ENCODE results near the gene CDC26. TPM values are rescaled to one million over a fixed set of nuclear protein-coding genes. Genes with fewer than 3 reads are reported as not detected.

The CDC26 gene
- total and polyA plus RNA-seq, 10 of the 15 experiments (the other 5 are each of a cell fraction or from before 2014, with no cell fraction given), result 28.2 to 156 (median 61.5) TPM

DNA sequence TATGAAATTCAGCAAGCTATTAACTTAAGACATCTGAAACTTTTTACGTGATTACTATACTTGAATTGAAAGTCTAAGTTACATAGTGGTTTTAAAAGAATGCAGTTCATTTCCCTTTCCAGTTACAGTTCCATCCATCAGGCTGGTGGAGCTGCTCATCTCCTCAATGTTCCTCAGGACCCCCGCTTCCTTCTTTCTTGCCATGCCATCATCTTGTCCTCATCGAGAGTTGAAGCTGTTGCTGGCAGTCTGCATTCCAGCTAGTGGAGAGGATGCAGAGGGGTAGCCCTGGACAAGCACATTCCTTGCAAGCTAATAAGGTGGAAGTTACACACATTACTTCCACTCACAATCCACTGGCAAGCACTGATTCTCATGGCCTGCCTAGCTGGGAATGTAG, 36.6 kb upstream of the CDC26 start:
- POLR2A ChIA-PET, result no interaction called here
- TF ChIP-seq, protein P1, sequence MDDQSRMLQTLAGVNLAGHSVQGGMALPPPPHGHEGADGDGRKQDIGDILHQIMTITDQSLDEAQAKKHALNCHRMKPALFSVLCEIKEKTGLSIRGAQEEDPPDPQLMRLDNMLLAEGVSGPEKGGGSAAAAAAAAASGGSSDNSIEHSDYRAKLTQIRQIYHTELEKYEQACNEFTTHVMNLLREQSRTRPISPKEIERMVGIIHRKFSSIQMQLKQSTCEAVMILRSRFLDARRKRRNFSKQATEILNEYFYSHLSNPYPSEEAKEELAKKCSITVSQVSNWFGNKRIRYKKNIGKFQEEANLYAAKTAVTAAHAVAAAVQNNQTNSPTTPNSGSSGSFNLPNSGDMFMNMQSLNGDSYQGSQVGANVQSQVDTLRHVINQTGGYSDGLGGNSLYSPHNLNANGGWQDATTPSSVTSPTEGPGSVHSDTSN (IDR thresholded peaks at IDR 0.05; ENCODE audit: insufficient replicate concordance, low read depth, low read length), result no peak
- no peak for TF ChIP-seq NR2C1 (IDR thresholded peaks at IDR 0.05)
- TF ChIP-seq ZBTB40 (IDR thresholded peaks at IDR 0.05; ENCODE audit: borderline replicate concordance), result no peak
- no peak for TF ChIP-seq USF2 (IDR thresholded peaks at IDR 0.05; ENCODE audit: borderline replicate concordance, low read depth, low read length)
- TF ChIP-seq SUZ12 (IDR thresholded peaks at IDR 0.05; ENCODE audit: unreplicated experiment), result no peak
- TF ChIP-seq PKNOX1 (IDR thresholded peaks at IDR 0.05), result no peak
- no peak for TF ChIP-seq RFX5 (IDR thresholded peaks at IDR 0.05; ENCODE audit: low read depth, low read length)
- no peak for TF ChIP-seq NFYB (IDR thresholded peaks at IDR 0.05; ENCODE audit: insufficient read depth, low read depth, low read length)
- TF ChIP-seq, protein P2, sequence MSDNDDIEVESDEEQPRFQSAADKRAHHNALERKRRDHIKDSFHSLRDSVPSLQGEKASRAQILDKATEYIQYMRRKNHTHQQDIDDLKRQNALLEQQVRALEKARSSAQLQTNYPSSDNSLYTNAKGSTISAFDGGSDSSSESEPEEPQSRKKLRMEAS (IDR thresholded peaks at IDR 0.05; ENCODE audit: low read depth, low read length), result no peak
- no peak for TF ChIP-seq TCF3 (IDR thresholded peaks at IDR 0.05; ENCODE audit: borderline replicate concordance, insufficient read depth, low read depth, low read length)
- no peak for TF ChIP-seq MYC (IDR thresholded peaks at IDR 0.05; ENCODE audit: insufficient read depth, insufficient read length, insufficient replicate concordance, low read length, severe bottlenecking)
- no peak for TF ChIP-seq EED (IDR thresholded peaks at IDR 0.05; ENCODE audit: low read depth)
- TF ChIP-seq GABPA (IDR thresholded peaks at IDR 0.05; ENCODE audit: low read depth), result no peak
- no peak for TF ChIP-seq ZSCAN29 (IDR thresholded peaks at IDR 0.05)
- intact Hi-C loops (cut with micrococcal nuclease; ENCODE audit: unreplicated experiment), result no loop called here
- no peaks in the 10 kb centered on the region for H3K9me3 ChIP-seq (replicated peaks; ENCODE audit: control insufficient read depth, insufficient read depth, low read length)
- H3K36me3 ChIP-seq (ENCODE audit: control insufficient read depth in 2 of 2, insufficient read depth in 2 of 2, low read length in 1 of 2), result no peaks in the 10 kb centered on the region
- RAD21 ChIA-PET (ENCODE audit: unreplicated experiment), result interaction anchor here (0.9 to 2.6 kb wide), 3 partner anchors 90 to 346 kb away, joined by 3 to 7 read pairs (median 5); no protein-coding TSS in a partner anchor
- ATAC-seq (no peak), FAIRE-seq (no peak), DNase-seq (ENCODE audit: low read depth, low spot score) (no peak)
- WGBS (ENCODE audit: insufficient coverage, insufficient replicate concordance, low lambda C conversion rate, missing lambda C conversion rate), result 50% methylated on average over 3 of the region's 3 CpGs
- no peak overlapping the region for H3K4me3 ChIP-seq
- no peaks in the 10 kb centered on the region; the same call in 1 of the 2 replicates for H4K20me1 ChIP-seq (ENCODE audit: control insufficient read depth, insufficient read depth)
- in situ Hi-C loops (cut with MboI), result no loop called here
- CTCF ChIA-PET, result interaction anchor here (1.0 to 2.2 kb wide), 9 partner anchors 11 to 281 kb away, joined by 3 to 7 read pairs (median 4); no protein-coding TSS in a partner anchor
- SMC1A ChIA-PET (ENCODE audit: uncharacterized antibody, unreplicated experiment), result interaction anchor here (0.5 to 1.1 kb wide), 6 partner anchors 37 to 346 kb away, joined by 3 to 4 read pairs (median 3); partner anchors contain the start of gene CDC26
- H2AFZ ChIP-seq (ENCODE audit: control insufficient read depth, low read depth, low read length), result no peak overlapping the region
- H3K4me2 ChIP-seq (ENCODE audit: control insufficient read depth, insufficient read depth), result no peak overlapping the region
- H3K9ac ChIP-seq (ENCODE audit: control insufficient read depth, insufficient read depth, low read length), result no peak overlapping the region
- H3K27ac ChIP-seq (ENCODE audit: control insufficient read depth, insufficient read depth), result no peak overlapping the region
- H3K27me3 ChIP-seq (replicated peaks in 1 of 2; ENCODE audit: control insufficient read depth in 2 of 2, insufficient read depth in 2 of 2, low read length in 1 of 2), result no peaks in the 10 kb centered on the region
- BruUV-seq (replicated peaks), result no TSS peak
- H3K79me2 ChIP-seq (ENCODE audit: control insufficient read depth, insufficient read depth, low read length), result no peaks in the 10 kb centered on the region
- no peaks in the 10 kb centered on the region for H3K4me1 ChIP-seq (ENCODE audit: control insufficient read depth, insufficient read depth, low read length)

Data from GM12878 (cell line).